IMR-90 (cell line): ENCODE data around the gene IQCM. TPM values are rescaled to one million over a fixed set of nuclear protein-coding genes. Genes with fewer than 3 reads are reported as not detected.

Experiments used
- ATAC-seq: fragments of 200-7000 bp; cut with Tn5 transposase; 2 replicates; pipeline ENCODE4 v1.9.1; 2020; ENCODE audit warnings: low read depth, mild to moderate bottlenecking, moderate library complexity
- BruUV-seq: library from RNA; stranded (reverse); fragments of 400-500 nt; replicated peaks from 2 replicates; lab custom pipeline; 2021; lab: Mats Ljungman, UMichigan
- CTCF ChIA-PET: fragments of 300-600 bp; formaldehyde crosslinking; extraction: SDS; loops from one replicate; lab custom pipeline; 2021; ENCODE audit warnings: antibody characterized with exemption; lab: Yijun Ruan, JAX
- POLR2A ChIA-PET: fragments of 300-600 bp; sonication (Branson Sonifier 250); formaldehyde crosslinking; loops from one replicate; lab custom pipeline; 2022; ENCODE audit warnings: antibody characterized with exemption; ENCODE audit not compliant: unreplicated experiment; lab: Charles Lee
- DNase-seq: peaks from one replicate; pipeline ENCODE4 v3.0.0; 2013
- H2AFZ ChIP-seq: replicated peaks from 2 replicates; pipeline ENCODE3; 2013; ENCODE audit warnings: low read length, mild to moderate bottlenecking; ENCODE audit not compliant: poor library complexity
- H2AK5ac ChIP-seq: 2 replicates; pipeline ENCODE4 v1.6.1; 2013; ENCODE audit warnings: low read depth, low read length, inconsistent platforms
- H2AK9ac ChIP-seq: replicated peaks from 2 replicates; pipeline ENCODE3; 2013; ENCODE audit warnings: mild to moderate bottlenecking, low read depth, low read length, moderate library complexity; ENCODE audit not compliant: poor library complexity
- H2BK120ac ChIP-seq: 2 replicates; pipeline ENCODE4 v1.6.1; 2013; ENCODE audit warnings: low read depth, low read length, inconsistent platforms
- H2BK15ac ChIP-seq: 3 replicates; pipeline ENCODE4 v1.6.1; 2013; ENCODE audit warnings: low read depth, low read length, inconsistent platforms
- H2BK20ac ChIP-seq: 2 replicates; pipeline ENCODE4 v1.6.1; 2013; ENCODE audit warnings: low read depth, mild to moderate bottlenecking, inconsistent platforms, low read length, moderate library complexity
- H2BK5ac ChIP-seq: 2 replicates; pipeline ENCODE4 v1.6.1; 2013; ENCODE audit warnings: mild to moderate bottlenecking, low read depth, low read length, inconsistent platforms; ENCODE audit not compliant: poor library complexity, severe bottlenecking
- H3K14ac ChIP-seq: replicated peaks from 2 replicates; pipeline ENCODE4 v1.6.1; 2013; ENCODE audit warnings: low read depth, low read length, inconsistent platforms
- H3K18ac ChIP-seq: 2 replicates; pipeline ENCODE4 v1.6.1; 2013; ENCODE audit warnings: low read depth, low read length, control low read depth
- H3K23ac ChIP-seq: 2 replicates; pipeline ENCODE4 v1.6.1; 2013; ENCODE audit warnings: low read depth, low read length, inconsistent platforms
- H3K27ac ChIP-seq: 2 replicates; pipeline ENCODE4 v1.5.1; 2013; ENCODE audit warnings: mild to moderate bottlenecking, control low read depth, low read length; ENCODE audit not compliant: insufficient read depth
- H3K27me3 ChIP-seq: 2 replicates; pipeline ENCODE4 v1.6.1; 2013; ENCODE audit warnings: low read length; ENCODE audit not compliant: control insufficient read depth, insufficient read depth
- H3K36me3 ChIP-seq: 2 replicates; pipeline ENCODE4 v1.6.1; 2013; ENCODE audit warnings: low read length, mixed read lengths; ENCODE audit not compliant: control insufficient read depth, insufficient read depth
- H3K4ac ChIP-seq: 2 replicates; pipeline ENCODE4 v1.6.1; 2013; ENCODE audit warnings: low read depth, low read length, inconsistent platforms
- H3K4me1 ChIP-seq: 2 replicates; pipeline ENCODE4 v1.6.1; 2013; ENCODE audit warnings: low read length, mixed read lengths; ENCODE audit not compliant: control insufficient read depth, insufficient read depth
- H3K4me2 ChIP-seq: 2 replicates; pipeline ENCODE4 v1.6.1; 2013; ENCODE audit warnings: low read depth, mild to moderate bottlenecking, control low read depth, low read length, moderate library complexity
- H3K4me3 ChIP-seq: 2 replicates; pipeline ENCODE4 v1.5.1; 2013; ENCODE audit warnings: low read depth, mild to moderate bottlenecking, control low read depth, low read length, moderate library complexity; ENCODE audit not compliant: insufficient read depth
- H3K56ac ChIP-seq: 2 replicates; pipeline ENCODE4 v1.6.1; 2013; ENCODE audit warnings: low read length, inconsistent platforms; ENCODE audit not compliant: insufficient read depth; ENCODE audit errors: extremely low read depth
- H3K79me1 ChIP-seq, 2 experiments: 2 replicates each; pipeline ENCODE4 v1.6.1; 2013; ENCODE audit warnings: low read length in 2 of 2, inconsistent platforms in 1 of 2, low read depth in 1 of 2
- H3K9ac ChIP-seq: 2 replicates; pipeline ENCODE4 v1.6.1; 2013; ENCODE audit warnings: low read depth, low read length, control low read depth
- H3K9me1 ChIP-seq: 2 replicates; pipeline ENCODE4 v1.6.1; 2013; ENCODE audit warnings: low read length, inconsistent platforms; ENCODE audit not compliant: insufficient read depth
- H3K9me3 ChIP-seq: 2 replicates; pipeline ENCODE4 v1.6.1; 2013; ENCODE audit warnings: low read length; ENCODE audit not compliant: control insufficient read depth, insufficient read depth
- H4K20me1 ChIP-seq: 2 replicates; pipeline ENCODE4 v1.6.1; 2013; ENCODE audit warnings: low read length, inconsistent platforms; ENCODE audit not compliant: insufficient read depth
- H4K5ac ChIP-seq: 2 replicates; pipeline ENCODE4 v1.6.1; 2013; ENCODE audit warnings: mild to moderate bottlenecking, low read depth, low read length, control low read depth
- H4K8ac ChIP-seq, 2 experiments: 2 replicates each; pipeline ENCODE4 v1.6.1; 2013; ENCODE audit warnings: low read depth in 2 of 2, low read length in 2 of 2, control low read depth in 1 of 2, inconsistent platforms in 1 of 2
- H4K91ac ChIP-seq: 2 replicates; pipeline ENCODE4 v1.6.1; 2013; ENCODE audit warnings: low read depth, low read length, inconsistent platforms; ENCODE audit not compliant: insufficient read depth
- BHLHE40 ChIP-seq: fragments of 150-350 bp; IDR thresholded peaks from 2 replicates; pipeline ENCODE4 v1.6.1; 2016; ENCODE audit warnings: mild to moderate bottlenecking, low read depth, low read length
- CEBPB ChIP-seq: IDR thresholded peaks from 2 replicates; pipeline ENCODE4 v1.6.1; 2012; ENCODE audit warnings: low read depth, low read length, improper control_type of control experiment
- CTCF ChIP-seq: conservative IDR thresholded peaks from 2 replicates; pipeline ENCODE4 v1.5.1; 2012; ENCODE audit warnings: mild to moderate bottlenecking, low read depth, low read length, improper control_type of control experiment
- MAFK ChIP-seq: IDR thresholded peaks from 2 replicates; pipeline ENCODE4 v1.6.1; 2012; ENCODE audit warnings: low read depth, low read length, improper control_type of control experiment
- MAZ ChIP-seq: IDR thresholded peaks from 2 replicates; pipeline ENCODE4 v1.6.1; 2012; ENCODE audit warnings: low read depth, mild to moderate bottlenecking, low read length, improper control_type of control experiment, moderate library complexity, borderline replicate concordance
- MXI1 ChIP-seq: IDR thresholded peaks from 2 replicates; pipeline ENCODE4 v1.6.1; 2012; ENCODE audit warnings: low read depth, mild to moderate bottlenecking, low read length, moderate library complexity, borderline replicate concordance
- POLR2A ChIP-seq: IDR thresholded peaks from 2 replicates; pipeline ENCODE4 v1.6.1; 2012; ENCODE audit warnings: mild to moderate bottlenecking, low read depth, low read length
- RAD21 ChIP-seq: IDR thresholded peaks from 2 replicates; pipeline ENCODE4 v1.6.1; 2012; ENCODE audit warnings: low read length, improper control_type of control experiment
- RCOR1 ChIP-seq: IDR thresholded peaks from 2 replicates; pipeline ENCODE4 v1.6.1; 2012; ENCODE audit warnings: mild to moderate bottlenecking, low read length, improper control_type of control experiment; ENCODE audit not compliant: insufficient replicate concordance
- RFX5 ChIP-seq: IDR thresholded peaks from 2 replicates; pipeline ENCODE4 v1.8.0; 2012; ENCODE audit warnings: low read depth, mild to moderate bottlenecking, low read length, moderate library complexity
- SMC3 ChIP-seq: fragments of 150-350 bp; IDR thresholded peaks from 2 replicates; pipeline ENCODE4 v1.6.1; 2016; ENCODE audit warnings: low read depth, mild to moderate bottlenecking, antibody characterized with exemption, low read length, moderate library complexity
- USF2 ChIP-seq: fragments of 150-350 bp; IDR thresholded peaks from 2 replicates; pipeline ENCODE4 v1.6.1; 2017; ENCODE audit warnings: mild to moderate bottlenecking, antibody characterized with exemption, low read length, low read depth
- WGBS, 2 experiments: methylation state at CpG; one replicate each; pipeline versions ENCODE4 v1.1.5 to v1.1.7; 2013; ENCODE audit warnings: missing lambda C conversion rate in 2 of 2; ENCODE audit not compliant: insufficient read length in 1 of 2; ENCODE audit errors: extremely low coverage in 2 of 2; 5-methylcytosine and 5-hydroxymethylcytosine counted together
- dilution Hi-C: fragments of 300-500 bp; cut with HindIII; formaldehyde crosslinking; loops from one replicate; pipeline ENCODE4 v1.14.3; 2018; ENCODE audit warnings: low sequenced_read_pairs; ENCODE audit not compliant: unreplicated experiment
- in situ Hi-C: fragments of 300-500 bp; cut with MboI; formaldehyde crosslinking; loops from 3 replicates; pipeline ENCODE4 v1.14.3; 2019; ENCODE audit warnings: low sequenced_read_pairs, inconsistent platforms, mixed read lengths
- intact Hi-C: fragments of 100-400 bp; cut with micrococcal nuclease; formaldehyde crosslinking; loops from 2 replicates; pipeline ENCODE4 v1.10.0; 2022
- polyA plus RNA-seq, 3 experiments: library from polyadenylated mRNA; depleted of rRNA; stranded (reverse); fragments of >200 nt; gene quantifications; 2 replicates each; pipeline ENCODE4 v1.2.3, GENCODE V29; 2012; ENCODE audit warnings: low replicate concordance in 1 of 3
- total RNA-seq: library from RNA; depleted of rRNA; stranded (reverse); fragments of >200 nt; gene quantifications from 2 replicates; pipeline ENCODE4 v1.2.3, GENCODE V29; 2012
- TF ChIP-seq, protein P1 (sequence below): fragments of 150-350 bp; IDR thresholded peaks from 2 replicates; pipeline ENCODE4 v1.6.1; 2016; ENCODE audit warnings: low read depth, mild to moderate bottlenecking, low read length, moderate library complexity, borderline replicate concordance

IQCM gene
- total and polyA plus RNA-seq, 2 of the 4 experiments (the other 2 are of a cell fraction), result not detected

GRCh38 chr4:149498246-149498645 is 317.4 kb downstream of the IQCM start:
- Histone ChIP-seq H3K27ac (no peak overlapping the region), H3K18ac (no peak overlapping the region), H3K27me3 (no peaks in the 10 kb centered on the region), H3K9ac (no peak overlapping the region), H4K91ac (no peak overlapping the region), H3K4me1 (no peaks in the 10 kb centered on the region), H2BK120ac (no peak overlapping the region), H3K56ac (no peak overlapping the region), H3K23ac (no peak overlapping the region), H2AFZ (no peak overlapping the region), H2BK20ac (no peak overlapping the region), H2AK9ac (no peak overlapping the region), H3K4ac (no peak overlapping the region), H3K4me3 (no peak overlapping the region), H2BK15ac (no peak overlapping the region), H3K9me1 (no peaks in the 10 kb centered on the region), H3K9me3 (no peaks in the 10 kb centered on the region), H2AK5ac (no peak overlapping the region), H3K4me2 (no peak overlapping the region), H2BK5ac (no peak overlapping the region), H3K14ac (no peak overlapping the region), H4K5ac (no peak overlapping the region), H4K20me1 (no peaks in the 10 kb centered on the region), H3K36me3 (no peaks in the 10 kb centered on the region), H4K8ac (no peak overlapping the region), H3K79me1 (no peaks in the 10 kb centered on the region)
- in situ Hi-C loops (no loop called here), intact Hi-C loops (no loop called here), dilution Hi-C loops (no loop called here)
- TF ChIP-seq MAZ, result no peak
- TF ChIP-seq, protein P1, sequence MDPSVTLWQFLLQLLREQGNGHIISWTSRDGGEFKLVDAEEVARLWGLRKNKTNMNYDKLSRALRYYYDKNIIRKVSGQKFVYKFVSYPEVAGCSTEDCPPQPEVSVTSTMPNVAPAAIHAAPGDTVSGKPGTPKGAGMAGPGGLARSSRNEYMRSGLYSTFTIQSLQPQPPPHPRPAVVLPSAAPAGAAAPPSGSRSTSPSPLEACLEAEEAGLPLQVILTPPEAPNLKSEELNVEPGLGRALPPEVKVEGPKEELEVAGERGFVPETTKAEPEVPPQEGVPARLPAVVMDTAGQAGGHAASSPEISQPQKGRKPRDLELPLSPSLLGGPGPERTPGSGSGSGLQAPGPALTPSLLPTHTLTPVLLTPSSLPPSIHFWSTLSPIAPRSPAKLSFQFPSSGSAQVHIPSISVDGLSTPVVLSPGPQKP, result no peak
- TF ChIP-seq CTCF, result no peak
- TF ChIP-seq MXI1, result no peak
- no peak for TF ChIP-seq BHLHE40
- TF ChIP-seq USF2, result no peak
- TF ChIP-seq MAFK, result no peak
- TF ChIP-seq RFX5, result no peak
- no peak for TF ChIP-seq RAD21
- TF ChIP-seq RCOR1, result no peak
- no peak for TF ChIP-seq CEBPB
- TF ChIP-seq SMC3, result no peak
- TF ChIP-seq POLR2A, result no peak
- CTCF ChIA-PET, result no interaction called here
- no TSS peak for BruUV-seq
- DNase-seq (no peak), ATAC-seq (no peak)
- no CpG with 5 or more reads among the region's 3 CpGs for WGBS, 2 experiments
- POLR2A ChIA-PET, result no interaction called here
